GM12892 (cell line): Measurements from ENCODE around the gene JAK1.
"Not testable (repeated sequence)": the region's sequence is repeated elsewhere in the genome, so short reads cannot be mapped to it uniquely, and the experiment has no call there.

Source experiments
- DNase-seq: peaks from one replicate; pipeline ENCODE4 v3.0.0; 2011; ENCODE audit not compliant: insufficient read length
- FAIRE-seq: peaks from 2 replicates; lab custom pipeline; 2011; peaks lifted over from hg19 to GRCh38; lab: Jason Lieb, UNC
- POLR2A ChIP-seq: IDR thresholded peaks from 2 replicates; pipeline ENCODE4 v1.6.1; 2011; ENCODE audit warnings: low read depth, low read length, control low read depth
- POLR2AphosphoS5 ChIP-seq: IDR thresholded peaks from 2 replicates; pipeline ENCODE4 v1.6.1; 2011; ENCODE audit warnings: low read depth, low read length, control low read depth
- TAF1 ChIP-seq: IDR thresholded peaks from 2 replicates; pipeline ENCODE4 v1.6.1; 2011; ENCODE audit warnings: low read depth, mild to moderate bottlenecking, control low read depth, low read length, borderline replicate concordance

JAK1 gene

DNA sequence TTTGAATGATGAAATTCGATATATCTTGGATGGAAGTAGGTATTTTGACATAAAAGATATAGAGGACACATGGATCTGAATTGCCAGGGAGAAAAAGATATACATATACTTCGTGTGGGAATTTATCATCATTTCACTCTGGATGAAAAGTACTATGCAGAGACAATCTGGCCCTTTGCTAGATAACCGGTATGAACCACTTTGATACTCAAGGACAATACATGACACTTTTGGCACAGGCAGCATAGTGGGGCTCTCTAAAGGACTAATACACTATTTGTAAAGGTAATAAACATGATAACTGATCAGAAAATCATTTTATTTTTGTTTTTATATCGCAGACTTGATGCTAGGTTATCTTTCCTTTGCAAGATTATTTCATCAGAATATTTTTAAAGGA is 24.2 kb downstream of the JAK1 start:
- DNase-seq, result no peak
- no peak for TF ChIP-seq POLR2A
- TF ChIP-seq TAF1, result no peak
- TF ChIP-seq POLR2AphosphoS5, result no peak
- FAIRE-seq, result no peak

DNA sequence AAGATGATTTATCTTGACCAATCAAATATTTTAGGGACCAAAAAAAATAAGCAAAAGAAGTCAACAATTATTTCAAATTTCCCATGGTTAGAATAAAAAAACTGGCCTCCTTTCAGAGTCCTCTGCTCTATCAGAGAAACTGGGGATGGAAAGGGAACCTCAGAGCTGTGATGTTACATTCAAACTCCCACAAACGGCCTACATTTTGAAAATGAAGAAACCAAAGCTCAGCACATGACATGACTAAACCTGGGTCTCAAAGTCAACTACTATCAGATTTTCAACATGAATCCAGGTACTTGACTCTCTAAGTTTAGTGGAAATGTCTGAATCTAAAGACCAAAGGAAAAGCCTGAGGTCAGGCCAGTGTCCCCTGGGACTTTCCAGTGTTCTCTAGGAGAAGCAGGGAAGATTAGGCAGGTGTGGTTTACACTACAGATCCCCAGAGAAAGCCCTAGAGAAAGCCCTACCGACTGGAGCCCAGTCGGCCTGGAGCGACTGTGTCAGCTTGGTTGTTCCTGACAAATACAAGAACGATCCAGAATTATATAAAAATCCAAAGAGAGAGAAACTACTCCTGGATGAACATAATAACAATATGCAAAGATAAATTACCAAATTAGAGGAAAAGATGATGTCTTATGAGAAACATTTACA is 24.8 kb downstream of the JAK1 start:
- no peak for FAIRE-seq
- no peak for TF ChIP-seq TAF1
- TF ChIP-seq POLR2A, result no peak
- no peak for TF ChIP-seq POLR2AphosphoS5
- DNase-seq, result no peak

DNA sequence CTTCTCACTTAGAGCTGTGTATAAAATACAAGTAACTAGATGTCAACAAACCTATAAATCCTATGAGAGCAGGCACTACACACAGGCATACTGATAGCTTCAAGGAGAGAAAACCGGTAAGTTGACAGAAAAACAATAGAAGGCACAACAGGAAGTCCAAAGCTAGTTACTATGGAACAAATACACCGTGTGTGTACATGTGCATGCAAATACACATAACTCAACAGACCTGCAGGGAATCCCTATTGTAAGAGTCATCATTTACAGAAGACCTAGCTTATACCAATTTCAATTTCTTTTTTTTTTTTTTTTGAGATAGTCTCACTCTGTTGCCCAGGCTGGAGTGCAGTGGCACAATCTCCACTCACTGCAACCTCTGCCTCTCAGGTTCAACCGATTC is 26.3 kb downstream of the JAK1 start:
- FAIRE-seq (no peak), DNase-seq (no peak)
- no peak for TF ChIP-seq POLR2A
- no peak for TF ChIP-seq POLR2AphosphoS5
- TF ChIP-seq TAF1, result no peak

DNA sequence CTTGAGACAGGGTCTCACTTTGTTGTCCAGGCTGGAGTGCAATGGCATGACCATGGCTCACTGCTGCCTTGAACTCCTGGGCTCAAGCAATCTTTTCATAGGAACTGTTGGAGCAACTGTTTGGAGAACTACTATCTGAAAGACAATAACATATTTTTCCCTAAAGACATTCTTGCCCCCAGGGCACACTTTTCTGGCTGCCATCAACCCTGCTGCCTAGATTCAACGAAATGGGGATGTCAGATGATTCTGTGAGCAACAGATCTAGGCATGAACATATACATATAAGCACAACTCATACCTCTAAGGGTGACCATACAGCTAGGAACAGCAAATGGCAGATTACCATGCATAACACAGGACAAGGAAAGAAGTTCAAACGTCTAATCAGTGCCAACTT is 27.4 kb downstream of the JAK1 start:
- TF ChIP-seq POLR2AphosphoS5 (no peak), POLR2A (no peak), TAF1 (no peak)
- DNase-seq, result no peak
- no peak for FAIRE-seq

DNA sequence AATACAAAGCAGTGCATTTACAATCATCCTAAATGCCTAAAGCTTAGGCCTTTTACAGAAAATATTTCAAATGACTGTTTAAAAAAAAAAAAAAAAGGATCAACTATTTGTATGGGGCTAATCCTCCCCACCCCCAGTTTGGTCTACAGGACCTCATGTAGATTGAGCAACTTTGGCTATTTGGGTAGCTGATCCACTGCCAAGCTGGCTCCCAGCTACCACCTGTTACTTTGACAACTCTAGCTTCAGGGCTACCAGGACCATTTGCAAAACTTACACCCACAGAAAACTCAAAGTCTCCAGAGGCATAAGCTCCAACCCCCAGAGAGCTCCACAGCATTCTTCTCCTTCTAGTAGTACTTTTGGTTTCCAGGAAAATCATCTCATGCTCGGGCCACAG is 29.4 kb downstream of the JAK1 start:
- TF ChIP-seq POLR2AphosphoS5, result no peak
- no peak for TF ChIP-seq POLR2A
- no peak for TF ChIP-seq TAF1
- FAIRE-seq (no peak), DNase-seq (no peak)

DNA sequence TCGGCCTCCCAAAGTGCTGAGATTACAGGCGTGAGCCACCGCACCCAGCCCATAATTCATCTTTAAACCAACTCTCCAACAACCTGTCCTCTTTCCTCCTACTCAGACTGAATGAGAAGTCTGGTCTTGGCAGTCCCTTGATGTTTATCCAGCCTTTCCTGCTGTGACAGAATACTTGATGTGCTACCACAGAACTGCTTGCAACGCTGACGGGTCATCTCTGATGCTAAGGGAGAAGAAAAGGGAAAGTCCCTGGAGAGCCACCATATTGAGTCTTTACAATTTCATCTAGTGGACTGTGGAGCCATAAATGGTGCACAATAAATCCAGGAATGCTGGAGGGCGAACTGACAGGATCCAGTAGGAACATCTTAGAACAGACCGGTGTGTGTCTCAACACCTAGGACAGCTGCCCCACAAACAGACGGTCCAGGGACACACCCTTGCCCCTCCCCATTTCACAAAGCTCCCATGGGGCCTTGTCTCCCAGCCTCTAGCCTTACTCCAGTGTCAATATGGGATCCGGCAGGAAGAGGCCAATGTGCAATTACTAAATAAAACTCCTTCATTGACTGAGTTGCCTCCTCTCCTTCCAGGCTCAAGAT is 30.7 kb downstream of the JAK1 start:
- FAIRE-seq (no peak), DNase-seq (no peak)
- no peak for TF ChIP-seq POLR2AphosphoS5
- no peak for TF ChIP-seq POLR2A
- no peak for TF ChIP-seq TAF1

DNA sequence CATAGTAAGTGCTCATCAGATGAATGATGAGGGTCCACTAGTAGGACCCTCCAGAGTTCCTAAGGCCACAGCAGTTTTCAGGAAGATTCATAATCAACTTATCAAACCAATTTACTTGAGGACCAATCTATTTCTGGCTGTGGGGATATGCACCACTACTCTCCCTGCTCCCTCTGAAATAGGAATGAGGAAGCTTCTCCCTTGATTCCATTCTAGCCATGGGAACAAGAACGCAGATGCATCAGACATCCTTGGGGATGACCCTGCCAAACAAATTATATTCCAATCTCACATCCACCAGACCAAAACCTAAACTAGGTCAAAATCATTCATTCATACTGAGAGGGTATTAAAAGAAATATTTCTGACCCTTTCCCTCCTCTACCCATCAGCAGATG is 31.5 kb downstream of the JAK1 start:
- DNase-seq (no peak), FAIRE-seq (no peak)
- TF ChIP-seq TAF1 (no peak), POLR2AphosphoS5 (no peak), POLR2A (no peak)

DNA sequence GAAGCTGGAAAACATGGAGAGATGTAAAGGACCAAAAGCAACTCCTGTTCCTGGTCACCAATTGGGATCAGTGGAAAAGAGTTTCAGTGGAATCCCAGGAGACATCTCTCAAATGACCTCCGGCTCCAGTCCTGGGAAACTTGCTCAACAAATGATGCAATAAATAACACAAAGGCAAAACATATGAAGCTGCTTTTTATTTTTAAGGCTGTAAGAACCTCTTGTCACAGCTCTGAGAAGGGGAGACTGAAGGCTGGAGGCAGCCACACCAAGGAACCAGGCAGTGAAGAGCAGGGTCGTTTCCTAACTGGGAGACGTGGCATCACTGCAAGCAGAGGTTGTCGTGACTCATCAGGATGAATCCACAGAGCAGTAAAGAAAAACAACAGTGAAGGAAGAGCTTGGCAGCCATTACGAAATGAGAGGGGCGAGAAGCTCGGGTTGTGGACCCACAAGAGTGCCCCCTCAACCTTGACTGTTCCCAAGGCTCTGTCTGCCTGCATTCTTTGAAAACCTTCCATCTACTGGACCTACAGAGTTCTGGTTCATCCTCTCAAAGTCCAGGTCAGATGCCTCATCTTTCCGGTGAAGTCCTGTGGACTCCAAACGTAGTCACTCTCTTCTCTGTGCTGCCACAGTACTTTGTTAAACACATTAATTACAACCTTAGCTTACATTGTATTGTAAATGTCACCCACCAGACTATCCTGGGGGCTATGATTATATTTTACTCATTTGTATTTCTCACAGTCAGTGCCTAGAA is 32.1 kb downstream of the JAK1 start:
- no peak for FAIRE-seq
- TF ChIP-seq POLR2A (no peak), POLR2AphosphoS5 (no peak), TAF1 (no peak)
- no peak for DNase-seq

DNA sequence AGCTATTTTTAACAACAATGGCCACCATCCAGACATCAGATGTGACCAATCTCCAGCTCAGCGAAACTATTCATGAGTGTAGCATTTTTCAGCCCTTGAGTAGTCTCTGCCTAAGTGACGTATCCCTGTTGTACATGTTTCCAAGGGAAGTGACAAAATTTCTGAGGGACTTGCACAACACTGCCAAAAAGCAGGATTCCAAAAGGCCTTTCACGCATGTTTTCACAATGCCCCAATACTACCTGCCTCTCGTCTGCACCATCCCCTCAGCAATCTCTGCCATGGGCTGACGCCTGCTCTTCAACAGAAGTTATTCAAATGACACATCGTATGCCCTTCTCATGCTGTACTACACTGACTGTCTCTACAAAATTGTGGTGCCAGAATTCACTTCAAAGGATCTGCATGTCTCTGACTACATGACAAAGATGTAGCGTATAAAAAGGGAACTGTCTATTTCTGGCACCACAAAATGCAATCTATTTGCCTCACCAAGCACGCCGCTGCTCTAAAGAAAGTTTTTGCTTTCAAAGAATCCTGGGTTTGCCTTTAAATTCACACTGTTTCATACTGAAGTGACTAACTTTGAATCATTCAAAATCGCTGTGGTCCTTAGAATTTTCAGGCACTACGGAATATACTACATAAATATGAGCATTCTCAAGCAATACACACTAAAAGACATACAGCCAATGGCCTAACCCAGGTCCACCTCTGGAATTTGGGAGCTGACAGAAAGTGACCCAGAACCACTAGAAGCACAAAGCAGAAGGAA is 32.9 kb downstream of the JAK1 start:
- DNase-seq (no peak), FAIRE-seq (no peak)
- TF ChIP-seq TAF1, result no peak
- TF ChIP-seq POLR2A, result no peak
- TF ChIP-seq POLR2AphosphoS5, result no peak

DNA sequence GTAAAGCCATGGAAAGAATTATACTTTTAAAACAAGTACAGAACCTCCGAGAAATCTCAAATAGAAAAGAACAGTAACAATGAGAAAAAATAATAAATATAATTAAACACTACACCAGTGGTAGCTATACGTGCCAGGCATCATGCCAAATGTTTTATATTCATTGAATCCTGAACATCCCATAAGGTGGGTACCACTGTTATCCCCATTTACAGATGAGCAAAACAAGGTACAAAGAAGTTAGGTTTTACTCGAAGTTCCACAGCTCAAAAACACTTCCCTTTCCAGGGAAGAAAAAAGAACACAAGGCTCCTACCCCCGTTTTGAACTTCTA is 33.4 kb downstream of the JAK1 start:
- no peak for TF ChIP-seq POLR2A
- TF ChIP-seq POLR2AphosphoS5, result no peak
- TF ChIP-seq TAF1, result no peak
- DNase-seq, result no peak
- no peak for FAIRE-seq

DNA sequence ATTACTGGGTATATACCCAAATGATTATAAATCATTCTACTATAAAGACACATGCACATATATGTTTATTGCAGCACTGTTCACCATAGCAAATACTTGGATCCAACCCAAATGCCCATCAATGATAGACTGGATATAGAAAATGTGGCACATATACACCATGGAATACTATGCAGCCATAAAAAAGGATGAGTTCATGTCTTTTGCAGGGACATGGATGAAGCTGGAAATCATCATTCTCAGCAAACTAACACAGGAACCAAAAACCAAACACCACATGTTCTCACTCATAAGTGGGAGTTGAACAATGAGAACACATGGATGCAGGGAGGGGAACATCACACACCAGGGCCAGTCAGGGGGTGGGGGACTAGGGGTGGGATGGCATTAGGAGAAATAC is 35.7 kb downstream of the JAK1 start:
- not testable (repeated sequence) for DNase-seq

DNA sequence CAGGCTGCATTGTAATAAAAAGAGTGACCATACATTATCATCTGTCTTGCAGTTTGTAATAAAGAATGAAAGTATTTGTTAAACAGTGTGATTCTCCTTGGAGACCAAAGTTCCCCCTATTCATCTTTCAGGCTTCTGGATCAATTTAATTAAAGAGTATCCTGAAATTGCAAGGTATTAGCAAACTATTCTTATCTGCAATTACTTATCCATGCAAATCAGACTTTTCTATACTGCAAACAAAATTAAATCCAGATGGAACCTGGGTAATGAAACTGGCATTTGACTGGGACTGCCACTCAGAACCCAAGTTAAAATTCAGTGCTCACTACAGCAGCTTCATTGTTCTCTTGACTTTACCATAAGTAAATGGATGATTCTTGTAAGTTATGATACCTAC is 37.1 kb downstream of the JAK1 start:
- DNase-seq, result no peak
- no peak for FAIRE-seq

More for the DNA sequence above, 35.7 kb downstream of the JAK1 start:
- not testable (repeated sequence) for FAIRE-seq

More for the DNA sequence above, 37.1 kb downstream of the JAK1 start:
- no peak for TF ChIP-seq POLR2AphosphoS5
- TF ChIP-seq POLR2A, result no peak
- TF ChIP-seq TAF1, result no peak
